H9 (cell line): ENCODE measurements around the gene FSTL4. TPM values are rescaled to one million over a fixed set of nuclear protein-coding genes. Genes with fewer than 3 reads are reported as not detected.
"Not testable (repeated sequence)": the region's sequence is repeated elsewhere in the genome, so short reads cannot be mapped to it uniquely, and the experiment has no call there.

Experiments
- DNase-seq: peaks from one replicate; pipeline ENCODE4 v3.0.0-alpha.2; 2017
- H2AFZ ChIP-seq: one replicate; pipeline ENCODE4 v1.6.1; 2013; ENCODE audit warnings: mild to moderate bottlenecking, low read length, control low read depth, moderate library complexity
- H2AK5ac ChIP-seq: 2 replicates; pipeline ENCODE4 v1.6.1; 2013; ENCODE audit warnings: low read length, control low read depth, mixed read lengths; ENCODE audit not compliant: insufficient read length
- H2BK120ac ChIP-seq: one replicate; pipeline ENCODE4 v1.6.1; 2013; ENCODE audit warnings: low read depth, mild to moderate bottlenecking, low read length, control low read depth, inconsistent platforms; ENCODE audit not compliant: poor library complexity, severe bottlenecking
- H2BK12ac ChIP-seq: 2 replicates; pipeline ENCODE4 v1.6.1; 2013; ENCODE audit warnings: low read length, control low read depth, mixed read lengths, low read depth; ENCODE audit not compliant: insufficient read length
- H2BK15ac ChIP-seq: 2 replicates; pipeline ENCODE4 v1.6.1; 2013; ENCODE audit warnings: low read depth, low read length, control low read depth
- H2BK20ac ChIP-seq: one replicate; pipeline ENCODE4 v1.6.1; 2013; ENCODE audit warnings: low read depth, mild to moderate bottlenecking, low read length, control low read depth, inconsistent platforms; ENCODE audit not compliant: poor library complexity, severe bottlenecking
- H2BK5ac ChIP-seq: 2 replicates; pipeline ENCODE4 v1.6.1; 2013; ENCODE audit warnings: low read length, control low read depth, mixed read lengths; ENCODE audit not compliant: insufficient read length
- H3K14ac ChIP-seq: 2 replicates; pipeline ENCODE4 v1.6.1; 2013; ENCODE audit warnings: low read length, control low read depth; ENCODE audit not compliant: insufficient read depth
- H3K18ac ChIP-seq: 2 replicates; pipeline ENCODE4 v1.6.1; 2013; ENCODE audit warnings: low read depth, mild to moderate bottlenecking, mixed read lengths, low read length, control low read depth; ENCODE audit not compliant: insufficient read length
- H3K23ac ChIP-seq: 2 replicates; pipeline ENCODE4 v1.6.1; 2013; ENCODE audit warnings: low read length, control low read depth, mixed read lengths, low read depth; ENCODE audit not compliant: insufficient read length
- H3K23me2 ChIP-seq: 2 replicates; pipeline ENCODE4 v1.6.1; 2013; ENCODE audit warnings: low read depth, mild to moderate bottlenecking, mixed read lengths, low read length, control low read depth; ENCODE audit not compliant: insufficient read length, poor library complexity, severe bottlenecking
- H3K27ac ChIP-seq: 2 replicates; pipeline ENCODE4 v1.5.1; 2013; ENCODE audit warnings: low read length, control low read depth, mixed read lengths, low read depth; ENCODE audit not compliant: insufficient read length
- H3K27me3 ChIP-seq: 2 replicates; pipeline ENCODE4 v1.6.1; 2013; ENCODE audit warnings: low read length, control low read depth, inconsistent platforms; ENCODE audit not compliant: insufficient read depth
- H3K4ac ChIP-seq: 2 replicates; pipeline ENCODE4 v1.6.1; 2013; ENCODE audit warnings: low read depth, mild to moderate bottlenecking, control low read depth, inconsistent platforms, low read length, moderate library complexity
- H3K4me1 ChIP-seq: 2 replicates; pipeline ENCODE4 v1.6.1; 2013; ENCODE audit warnings: low read length, control low read depth, inconsistent platforms; ENCODE audit not compliant: insufficient read depth
- H3K4me2 ChIP-seq: 2 replicates; pipeline ENCODE4 v1.6.1; 2013; ENCODE audit warnings: low read length, control low read depth, mixed read lengths; ENCODE audit not compliant: insufficient read length, insufficient read depth
- H3K56ac ChIP-seq: 2 replicates; pipeline ENCODE4 v1.6.1; 2013; ENCODE audit warnings: low read depth, mild to moderate bottlenecking, mixed read lengths, low read length, control low read depth; ENCODE audit not compliant: insufficient read length
- H3K79me1 ChIP-seq: 2 replicates; pipeline ENCODE4 v1.6.1; 2013; ENCODE audit warnings: low read depth, mild to moderate bottlenecking, moderate library complexity, low read length, control low read depth, inconsistent platforms; ENCODE audit not compliant: insufficient read depth, poor library complexity, severe bottlenecking
- H3K79me2 ChIP-seq: 2 replicates; pipeline ENCODE4 v1.6.1; 2013; ENCODE audit warnings: low read length, control low read depth, inconsistent platforms; ENCODE audit not compliant: insufficient read depth
- H3K9ac ChIP-seq: 2 replicates; pipeline ENCODE4 v1.6.1; 2013; ENCODE audit warnings: low read length, control low read depth, mixed read lengths; ENCODE audit not compliant: insufficient read length; ENCODE audit errors: extremely low read depth
- H3K9me3 ChIP-seq: one replicate; pipeline ENCODE4 v1.6.1; 2013; ENCODE audit warnings: low read depth, low read length, inconsistent platforms; ENCODE audit not compliant: control insufficient read depth
- H3T11ph ChIP-seq: one replicate; pipeline ENCODE4 v1.6.1; 2013; ENCODE audit warnings: mild to moderate bottlenecking, low read length, control low read depth, inconsistent platforms
- H4K20me1 ChIP-seq: one replicate; pipeline ENCODE4 v1.6.1; 2013; ENCODE audit not compliant: control insufficient read depth, insufficient read length, insufficient read depth
- H4K5ac ChIP-seq: 2 replicates; pipeline ENCODE4 v1.6.1; 2013; ENCODE audit warnings: low read depth, mild to moderate bottlenecking, mixed read lengths, low read length, control low read depth; ENCODE audit not compliant: insufficient read length
- H4K8ac ChIP-seq: replicated peaks from 2 replicates; pipeline ENCODE4 v1.6.1; 2013; ENCODE audit warnings: low read length, control low read depth, mixed read lengths, low read depth; ENCODE audit not compliant: insufficient read length
- H4K91ac ChIP-seq: 2 replicates; pipeline ENCODE4 v1.6.1; 2013; ENCODE audit warnings: low read depth, mild to moderate bottlenecking, moderate library complexity, mixed read lengths, low read length, control low read depth; ENCODE audit not compliant: insufficient read length
- H3K27ac Mint-ChIP-seq, 3 experiments: 2 replicates in 2 of 3; 3 replicates in 1 of 3; pipeline ENCODE4 v1.8.0; 2020 to 2021; ENCODE audit warnings: mixed read lengths in 3 of 3, mild to moderate bottlenecking in 1 of 3, moderate library complexity in 1 of 3
- H3K27me3 Mint-ChIP-seq: 2 replicates; pipeline ENCODE4 v1.8.0; 2021; ENCODE audit warnings: low read depth, mild to moderate bottlenecking, moderate library complexity, mixed read lengths
- H3K36me3 Mint-ChIP-seq, 3 experiments: 2 replicates in 2 of 3; 3 replicates in 1 of 3; pipeline ENCODE4 v1.8.0; 2020 to 2021; ENCODE audit warnings: low read depth in 3 of 3, mixed read lengths in 3 of 3; ENCODE audit not compliant: insufficient read depth in 1 of 3
- H3K4me1 Mint-ChIP-seq, 2 experiments: 2 replicates each; pipeline ENCODE4 v1.8.0; 2020; ENCODE audit warnings: mixed read lengths in 2 of 2
- H3K4me3 Mint-ChIP-seq, 2 experiments: 2 replicates in 1 of 2; 3 replicates in 1 of 2; pipeline ENCODE4 v1.8.0; 2020 to 2021; ENCODE audit warnings: mild to moderate bottlenecking in 2 of 2, mixed read lengths in 2 of 2, moderate library complexity in 1 of 2
- H3K9me3 Mint-ChIP-seq, 2 experiments: 2 replicates in 1 of 2; 3 replicates in 1 of 2; pipeline ENCODE4 v1.8.0; 2020; ENCODE audit warnings: mild to moderate bottlenecking in 2 of 2, mixed read lengths in 2 of 2, moderate library complexity in 1 of 2
- WGBS: extraction: QIAGEN DNeasy Blood & Tissue Kit; methylation state at CpG from one replicate; pipeline ENCODE4 v1.1.7; 2013; ENCODE audit warnings: missing lambda C conversion rate, low lambda C conversion rate, mixed read lengths; ENCODE audit not compliant: insufficient read length; ENCODE audit errors: extremely low coverage; 5-methylcytosine and 5-hydroxymethylcytosine counted together
- total RNA-seq: library from RNA; stranded (reverse); gene quantifications from 2 replicates; pipeline ENCODE4 v1.2.1, GENCODE V29; 2021
- TF ChIP-seq, protein P1 (sequence below): fragments of 200-600 bp; sonication (generic); conservative IDR thresholded peaks from 3 replicates; pipeline ENCODE4 v1.8.0; 2021; ENCODE audit warnings: antibody characterized with exemption, mild to moderate bottlenecking

Gene FSTL4
- total RNA-seq, 1 experiment from 2014 or later, result 5.7 TPM

DNA sequence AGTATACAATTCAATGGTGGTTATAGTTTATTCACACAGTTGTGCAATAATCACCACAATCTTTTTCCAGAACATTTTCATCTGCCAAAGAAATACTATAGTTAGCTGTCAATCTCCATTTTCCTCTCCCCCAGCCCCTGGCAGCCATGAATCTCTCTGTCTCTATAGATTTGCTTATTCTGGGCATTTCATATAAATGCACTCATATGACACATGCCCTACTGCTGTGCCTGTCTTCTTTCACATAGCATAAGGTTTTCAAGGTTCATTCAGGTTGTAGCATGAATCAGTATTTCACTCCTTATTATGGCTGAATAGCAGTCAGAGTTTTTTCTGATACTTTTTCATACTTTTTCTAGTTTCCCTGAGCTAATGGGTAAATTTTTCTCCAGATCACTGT lies 432.9 kb downstream of the FSTL4 start:
- Histone ChIP-seq H3K79me2 (no peaks in the 10 kb centered on the region), H4K8ac (no peak overlapping the region), H3K23ac (no peak overlapping the region), H4K5ac (no peak overlapping the region), H3K14ac (no peak overlapping the region), H4K20me1 (no peaks in the 10 kb centered on the region), H2AFZ (no peak overlapping the region), H3K27ac (no peak overlapping the region), H2BK12ac (no peak overlapping the region), H3K4ac (no peak overlapping the region), H3K23me2 (no peaks in the 10 kb centered on the region), H3K4me2 (no peak overlapping the region), H2BK120ac (no peak overlapping the region), H3K18ac (no peak overlapping the region), H3K4me1 (no peaks in the 10 kb centered on the region), H3K9me3 (no peaks in the 10 kb centered on the region), H3K79me1 (no peaks in the 10 kb centered on the region), H2BK15ac (no peak overlapping the region), H2BK5ac (no peak overlapping the region), H3K9ac (no peak overlapping the region), H3K56ac (no peak overlapping the region), H3K27me3 (no peaks in the 10 kb centered on the region), H4K91ac (no peak overlapping the region), H2BK20ac (no peak overlapping the region), H3T11ph (no peak overlapping the region), H2AK5ac (no peak overlapping the region)
- no peak overlapping the region for H3K27ac Mint-ChIP-seq
- H3K4me3 Mint-ChIP-seq, result no peak overlapping the region
- no peak for DNase-seq
- H3K9me3 Mint-ChIP-seq, result no peaks in the 10 kb centered on the region
- no peaks in the 10 kb centered on the region for H3K4me1 Mint-ChIP-seq
- peaks cover 3% of the 10 kb centered on the region; the same call in 1 of the 2 replicates for H3K27me3 Mint-ChIP-seq
- TF ChIP-seq, protein P1, sequence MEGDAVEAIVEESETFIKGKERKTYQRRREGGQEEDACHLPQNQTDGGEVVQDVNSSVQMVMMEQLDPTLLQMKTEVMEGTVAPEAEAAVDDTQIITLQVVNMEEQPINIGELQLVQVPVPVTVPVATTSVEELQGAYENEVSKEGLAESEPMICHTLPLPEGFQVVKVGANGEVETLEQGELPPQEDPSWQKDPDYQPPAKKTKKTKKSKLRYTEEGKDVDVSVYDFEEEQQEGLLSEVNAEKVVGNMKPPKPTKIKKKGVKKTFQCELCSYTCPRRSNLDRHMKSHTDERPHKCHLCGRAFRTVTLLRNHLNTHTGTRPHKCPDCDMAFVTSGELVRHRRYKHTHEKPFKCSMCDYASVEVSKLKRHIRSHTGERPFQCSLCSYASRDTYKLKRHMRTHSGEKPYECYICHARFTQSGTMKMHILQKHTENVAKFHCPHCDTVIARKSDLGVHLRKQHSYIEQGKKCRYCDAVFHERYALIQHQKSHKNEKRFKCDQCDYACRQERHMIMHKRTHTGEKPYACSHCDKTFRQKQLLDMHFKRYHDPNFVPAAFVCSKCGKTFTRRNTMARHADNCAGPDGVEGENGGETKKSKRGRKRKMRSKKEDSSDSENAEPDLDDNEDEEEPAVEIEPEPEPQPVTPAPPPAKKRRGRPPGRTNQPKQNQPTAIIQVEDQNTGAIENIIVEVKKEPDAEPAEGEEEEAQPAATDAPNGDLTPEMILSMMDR, result no peak
- H3K36me3 Mint-ChIP-seq, result no peaks in the 10 kb centered on the region

GRCh38 chr5:133170756-133171387 lies 441.5 kb downstream of the FSTL4 start:
- H3K14ac ChIP-seq, H3K9ac ChIP-seq, H3T11ph ChIP-seq, H3K27me3 ChIP-seq, H2BK12ac ChIP-seq, H3K79me2 ChIP-seq, H3K4me1 Mint-ChIP-seq, H3K4me1 ChIP-seq, H3K27ac ChIP-seq, H3K27ac Mint-ChIP-seq, H2BK120ac ChIP-seq, H2BK20ac ChIP-seq, H3K79me1 ChIP-seq, H2AFZ ChIP-seq, DNase-seq, H3K36me3 Mint-ChIP-seq, H3K18ac ChIP-seq, H3K4me2 ChIP-seq, H4K5ac ChIP-seq, H3K9me3 ChIP-seq, H4K8ac ChIP-seq, H2BK15ac ChIP-seq, H3K56ac ChIP-seq, H3K4me3 Mint-ChIP-seq, H2BK5ac ChIP-seq, H3K23ac ChIP-seq, H3K4ac ChIP-seq, H2AK5ac ChIP-seq, H4K20me1 ChIP-seq, H3K23me2 ChIP-seq, H4K91ac ChIP-seq: not testable (repeated sequence)
- no CpG with 5 or more reads among the region's 9 CpGs for WGBS
- peaks cover 14% of the 10 kb centered on the region for H3K27me3 Mint-ChIP-seq
- peaks cover 0 to 10% of the 10 kb centered on the region in 2 experiments; a peak in 4 of 5 replicates for H3K9me3 Mint-ChIP-seq
